HepG2 (cell line): Measurements from ENCODE around the gene SDHAF3. TPM values are rescaled to one million over a fixed set of nuclear protein-coding genes. Genes with fewer than 3 reads are reported as not detected.
"Not testable (repeated sequence)": the region's sequence is repeated elsewhere in the genome, so short reads cannot be mapped to it uniquely, and the experiment has no call there.

Experiments used
- ATAC-seq: fragments of 200-7000 bp; cut with Tn5 transposase; 3 replicates; pipeline ENCODE4 v1.9.1; 2020; ENCODE audit warnings: mild to moderate bottlenecking, moderate library complexity
- BruUV-seq: library from RNA; stranded (reverse); fragments of 400-500 nt; replicated peaks from 2 replicates; lab custom pipeline; 2021; lab: Mats Ljungman, UMichigan
- CTCF ChIA-PET: fragments of 300-600 bp; formaldehyde crosslinking; extraction: SDS; loops from one replicate; lab custom pipeline; 2021; ENCODE audit warnings: low total read pairs, inconsistent platforms, low intra/inter-chr PET ratio; lab: Yijun Ruan, JAX
- POLR2A ChIA-PET: fragments of 350-600 bp; sonication (Branson Sonifier 250); formaldehyde crosslinking; loops from one replicate; lab custom pipeline; 2020; ENCODE audit warnings: antibody characterized with exemption, inconsistent platforms; lab: Yijun Ruan, JAX
- DNase-seq: peaks from one replicate; pipeline ENCODE4 v3.0.0-alpha.2; 2015; ENCODE audit warnings: low spot score
- FAIRE-seq: peaks from 3 replicates; lab custom pipeline; 2011; peaks lifted over from hg19 to GRCh38; lab: Jason Lieb, UNC
- H2AFZ ChIP-seq: one replicate; pipeline ENCODE4 v1.6.1; 2011; ENCODE audit warnings: low read length, inconsistent platforms
- H3K27ac ChIP-seq: fragments of 300-600 bp; 3 replicates; pipeline ENCODE4 v1.8.0; 2011; ENCODE audit warnings: mixed run types, mild to moderate bottlenecking, mixed read lengths, low read length, inconsistent platforms; ENCODE audit not compliant: insufficient read depth; ENCODE audit errors: extremely low read length
- H3K27me3 ChIP-seq, 2 experiments: fragments of 200-600 bp in 1 of 2; 2 replicates in 1 of 2; 3 replicates in 1 of 2; pipeline versions ENCODE4 v1.6.0 to v1.8.0; 2011; ENCODE audit warnings: low read length in 2 of 2, mild to moderate bottlenecking in 2 of 2, moderate library complexity in 2 of 2, inconsistent platforms in 1 of 2; ENCODE audit not compliant: insufficient read depth in 2 of 2, control insufficient read depth in 1 of 2
- H3K36me3 ChIP-seq, 2 experiments: fragments of 200-600 bp in 1 of 2; replicated peaks in 1 of 2; 2 replicates in 1 of 2; 3 replicates in 1 of 2; pipeline versions ENCODE4 v1.5.1 to v1.8.0; 2011; ENCODE audit warnings: low read length in 2 of 2, inconsistent platforms in 1 of 2; ENCODE audit not compliant: insufficient read depth in 2 of 2, control insufficient read depth in 1 of 2
- H3K4me1 ChIP-seq: 2 replicates; pipeline ENCODE4 v1.5.1; 2012; ENCODE audit warnings: low read length, inconsistent platforms; ENCODE audit not compliant: insufficient read depth
- H3K4me2 ChIP-seq: 2 replicates; pipeline ENCODE4 v1.6.0; 2011; ENCODE audit warnings: low read depth, low read length, inconsistent platforms
- H3K4me3 ChIP-seq, 3 experiments: fragments of 200-600 bp in 1 of 3; sonication (generic), shearing (Covaris generic) in 1 of 3; replicated peaks in 1 of 3; 2 replicates each; pipeline ENCODE4 v1.5.1; 2011 to 2016; ENCODE audit warnings: low read length in 3 of 3, inconsistent platforms in 2 of 3, low read depth in 2 of 3, mild to moderate bottlenecking in 2 of 3, control low read depth in 1 of 3, mixed read lengths in 1 of 3; ENCODE audit not compliant: insufficient read depth in 1 of 3
- H3K79me2 ChIP-seq: one replicate; pipeline ENCODE4 v1.6.1; 2011; ENCODE audit warnings: low read length, inconsistent platforms; ENCODE audit not compliant: insufficient read depth
- H3K9ac ChIP-seq: 2 replicates; pipeline ENCODE4 v1.6.0; 2011; ENCODE audit warnings: mild to moderate bottlenecking, low read depth, low read length, inconsistent platforms; ENCODE audit not compliant: insufficient read depth
- H3K9me3 ChIP-seq: 2 replicates; pipeline ENCODE4 v1.5.1; 2012; ENCODE audit warnings: mild to moderate bottlenecking, low read length
- H4K20me1 ChIP-seq: 2 replicates; pipeline ENCODE4 v1.6.0; 2011; ENCODE audit warnings: inconsistent platforms, mild to moderate bottlenecking, low read length, moderate library complexity; ENCODE audit not compliant: insufficient read depth
- ZBTB7A ChIP-seq: sonication (generic); formaldehyde crosslinking; IDR thresholded peaks from 2 replicates; pipeline ENCODE4 v1.8.0; 2022; ENCODE audit warnings: mild to moderate bottlenecking, missing genetic modification reagents
- ZNF549 ChIP-seq: sonication (generic); formaldehyde crosslinking; IDR thresholded peaks from 2 replicates; pipeline ENCODE4 v1.5.0; 2020; ENCODE audit warnings: missing genetic modification reagents
- ZNF629 ChIP-seq: sonication (generic); formaldehyde crosslinking; conservative IDR thresholded peaks from 2 replicates; pipeline ENCODE4 v1.5.0; 2020; ENCODE audit warnings: missing genetic modification reagents
- WGBS: methylation state at CpG from one replicate; pipeline ENCODE4 v1.1.6; 2017; ENCODE audit warnings: low lambda C conversion rate; 5-methylcytosine and 5-hydroxymethylcytosine counted together
- in situ Hi-C: cut with HindIII; loops from 2 replicates; pipeline ENCODE4 v1.10.0; 2017; ENCODE audit warnings: low pct_unique_long_range_greater_than_20kb; ENCODE audit not compliant: extremely low pct_ligation_motif_present
- intact Hi-C: fragments of 100-400 bp; cut with micrococcal nuclease; formaldehyde crosslinking; loops from one replicate; pipeline ENCODE4 v1.10.0; 2022; ENCODE audit not compliant: unreplicated experiment
- polyA plus RNA-seq, 8 experiments: library from polyadenylated mRNA; depleted of rRNA in 3 of 8; stranded (reverse) in 7 of 8; unstranded in 1 of 8; fragments of >200 nt; fragmentation: Illumina TruSeq in 4 of 8; extraction: Trizol in 4 of 8; gene quantifications; 2 replicates each; pipeline versions ENCODE4 v1.2.1 to v1.2.3, GENCODE V29; 2011 to 2016; ENCODE audit warnings: low read depth in 4 of 8, missing spikeins in 1 of 8, mixed read lengths in 1 of 8; ENCODE audit not compliant: insufficient read depth in 1 of 8
- total RNA-seq, 5 experiments: library from RNA; depleted of rRNA; stranded (reverse); fragments of >200 nt; fragmentation: Illumina TruSeq; extraction: Trizol; gene quantifications; 2 replicates each; pipeline ENCODE4 v1.2.3, GENCODE V29; 2016; ENCODE audit warnings: low read depth in 1 of 5

SDHAF3 gene
- total and polyA plus RNA-seq, 2 of the 13 experiments (the other 11 are each of a cell fraction or from before 2014, with no cell fraction given), result 15.2 to 32.6 TPM

GRCh38 chr7:97161609-97162008 is 44.1 kb downstream of the SDHAF3 start:
- FAIRE-seq, POLR2A ChIA-PET: not testable (repeated sequence)

GRCh38 chr7:97166308-97166707 is 48.8 kb downstream of the SDHAF3 start:
- no TSS peak for BruUV-seq
- ChIA-PET POLR2A (no interaction called here), CTCF (no interaction called here)
- no peaks in the 10 kb centered on the region for H3K36me3 ChIP-seq
- in situ Hi-C loops (no loop called here), intact Hi-C loops (no loop called here)
- 97% methylated on average over 2 of the region's 2 CpGs for WGBS
- peaks cover 7% of the 10 kb centered on the region for H3K4me1 ChIP-seq
- no peak overlapping the region for H3K27ac ChIP-seq
- no peak overlapping the region for H3K4me2 ChIP-seq
- peaks cover 5% of the 10 kb centered on the region for H3K79me2 ChIP-seq
- H3K9me3 ChIP-seq, result peaks cover 13% of the 10 kb centered on the region; the same call in 1 of the 2 replicates
- ATAC-seq, result no peak
- H3K9ac ChIP-seq, result no peak overlapping the region
- H3K4me3 ChIP-seq, result no peak overlapping the region
- TF ChIP-seq ZNF629 (no peak), ZNF549 (CRISPR knock-in tag) (no peak), ZBTB7A (CRISPR knock-in tag) (no peak)
- H4K20me1 ChIP-seq, result no peaks in the 10 kb centered on the region
- FAIRE-seq, result no peak
- H3K27me3 ChIP-seq, result no peaks in the 10 kb centered on the region
- no peak for DNase-seq
- H2AFZ ChIP-seq, result no peak overlapping the region

More at GRCh38 chr7:97161609-97162008, 44.1 kb downstream of the SDHAF3 start:
- H3K4me1 ChIP-seq, in situ Hi-C loops, H3K9ac ChIP-seq, H2AFZ ChIP-seq, BruUV-seq, H3K9me3 ChIP-seq, H3K79me2 ChIP-seq, H3K4me2 ChIP-seq, H3K4me3 ChIP-seq, H4K20me1 ChIP-seq, H3K27ac ChIP-seq, CTCF ChIA-PET, intact Hi-C loops, ATAC-seq, H3K36me3 ChIP-seq, DNase-seq, H3K27me3 ChIP-seq: not testable (repeated sequence)
- WGBS, result 100% methylated on average over 1 of the region's 1 CpG
